ENCODE data around the gene ZSCAN26.
"Not testable (repeated sequence)": the region's sequence is repeated elsewhere in the genome, so short reads cannot be mapped to it uniquely, and the experiment has no call there.

GRCh38 chr6:28306363-28306762, 39.4 kb downstream of the ZSCAN26 start:
- TF ChIP-seq EZH2 (IDR thresholded peaks at IDR 0.05; ENCODE audit: borderline replicate concordance, insufficient read depth, low read depth, low read length, poor library complexity, severe bottlenecking), result not testable (repeated sequence)
- TF ChIP-seq, protein P1, sequence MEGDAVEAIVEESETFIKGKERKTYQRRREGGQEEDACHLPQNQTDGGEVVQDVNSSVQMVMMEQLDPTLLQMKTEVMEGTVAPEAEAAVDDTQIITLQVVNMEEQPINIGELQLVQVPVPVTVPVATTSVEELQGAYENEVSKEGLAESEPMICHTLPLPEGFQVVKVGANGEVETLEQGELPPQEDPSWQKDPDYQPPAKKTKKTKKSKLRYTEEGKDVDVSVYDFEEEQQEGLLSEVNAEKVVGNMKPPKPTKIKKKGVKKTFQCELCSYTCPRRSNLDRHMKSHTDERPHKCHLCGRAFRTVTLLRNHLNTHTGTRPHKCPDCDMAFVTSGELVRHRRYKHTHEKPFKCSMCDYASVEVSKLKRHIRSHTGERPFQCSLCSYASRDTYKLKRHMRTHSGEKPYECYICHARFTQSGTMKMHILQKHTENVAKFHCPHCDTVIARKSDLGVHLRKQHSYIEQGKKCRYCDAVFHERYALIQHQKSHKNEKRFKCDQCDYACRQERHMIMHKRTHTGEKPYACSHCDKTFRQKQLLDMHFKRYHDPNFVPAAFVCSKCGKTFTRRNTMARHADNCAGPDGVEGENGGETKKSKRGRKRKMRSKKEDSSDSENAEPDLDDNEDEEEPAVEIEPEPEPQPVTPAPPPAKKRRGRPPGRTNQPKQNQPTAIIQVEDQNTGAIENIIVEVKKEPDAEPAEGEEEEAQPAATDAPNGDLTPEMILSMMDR (IDR thresholded peaks at IDR 0.05), result not testable (repeated sequence)

Measured in B cell (primary cell).